Measurements from ENCODE around the gene SPATA22. TPM values are rescaled to one million over a fixed set of nuclear protein-coding genes. Genes with fewer than 3 reads are reported as not detected.
A peak's percentile ranks its signal among the peaks of the same experiment; 100 is the strongest.

The SPATA22 gene
- total RNA-seq, 1 donor from 2014 or later = not detected

DNA sequence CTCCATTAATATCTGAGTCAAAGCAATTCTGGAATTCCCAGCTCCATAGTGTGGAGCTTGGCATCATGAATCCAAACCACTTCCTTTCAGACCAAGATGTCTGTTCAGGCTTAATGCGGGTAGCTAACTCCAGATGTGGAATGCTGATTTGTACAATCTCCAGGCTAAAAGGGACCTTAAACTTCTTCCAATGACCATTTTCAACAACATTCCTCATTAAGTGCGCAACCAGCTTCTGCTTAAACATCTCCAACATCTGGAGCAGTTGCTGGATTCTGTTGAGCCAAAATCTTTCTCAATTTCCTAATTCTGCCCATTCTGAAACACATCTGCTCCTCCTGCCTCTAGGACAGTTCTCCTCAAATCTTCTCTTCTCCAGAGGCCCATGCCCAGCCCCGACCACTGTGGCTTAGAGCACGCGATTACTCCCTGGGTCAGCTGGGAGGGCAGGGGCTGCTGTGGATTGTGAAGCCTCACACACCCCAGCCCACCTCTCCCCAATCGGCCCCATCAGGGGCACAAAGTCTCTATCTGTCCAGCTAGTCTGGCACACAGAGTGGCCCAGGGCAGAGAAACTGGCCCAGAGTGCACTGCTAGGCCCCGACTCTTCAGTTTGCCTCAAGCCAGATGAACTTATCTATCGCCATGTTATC, 40.4 kb upstream of the SPATA22 start:
- peaks cover 2% of the 10 kb centered on the region for H3K36me3 Mint-ChIP-seq (ENCODE audit: low read depth, unreplicated experiment)
- Histone ChIP-seq H3K9ac (ENCODE audit: low read length) (no peak overlapping the region), H3K27ac (ENCODE audit: low read depth, low read length) (no peak overlapping the region), H2AFZ (ENCODE audit: low read depth, low read length) (no peak overlapping the region), H3K4me3 (ENCODE audit: insufficient read depth, low read depth, low read length) (no peak overlapping the region), H3K4me2 (ENCODE audit: low read length) (no peak overlapping the region), H4K20me1 (ENCODE audit: insufficient read depth, low read length) (no peaks in the 10 kb centered on the region), H3K36me3 (ENCODE audit: insufficient read depth, low read length) (no peaks in the 10 kb centered on the region), H3K4me1 (ENCODE audit: insufficient read depth, low read length) (no peaks in the 10 kb centered on the region), H3K79me2 (ENCODE audit: insufficient read depth, low read length) (no peaks in the 10 kb centered on the region), H3K27me3 (ENCODE audit: insufficient read depth, low read length) (no peaks in the 10 kb centered on the region), H3K9me3 (ENCODE audit: insufficient read depth, low read depth, low read length) (no peaks in the 10 kb centered on the region)
- no peak for DNase-seq (ENCODE audit: low read depth)
- peaks cover 12% of the 10 kb centered on the region for H3K4me1 Mint-ChIP-seq (ENCODE audit: low read depth, unreplicated experiment)
- peak overlapping the region; percentile 45 for H3K27ac Mint-ChIP-seq (ENCODE audit: unreplicated experiment)
- TF ChIP-seq, protein P1, sequence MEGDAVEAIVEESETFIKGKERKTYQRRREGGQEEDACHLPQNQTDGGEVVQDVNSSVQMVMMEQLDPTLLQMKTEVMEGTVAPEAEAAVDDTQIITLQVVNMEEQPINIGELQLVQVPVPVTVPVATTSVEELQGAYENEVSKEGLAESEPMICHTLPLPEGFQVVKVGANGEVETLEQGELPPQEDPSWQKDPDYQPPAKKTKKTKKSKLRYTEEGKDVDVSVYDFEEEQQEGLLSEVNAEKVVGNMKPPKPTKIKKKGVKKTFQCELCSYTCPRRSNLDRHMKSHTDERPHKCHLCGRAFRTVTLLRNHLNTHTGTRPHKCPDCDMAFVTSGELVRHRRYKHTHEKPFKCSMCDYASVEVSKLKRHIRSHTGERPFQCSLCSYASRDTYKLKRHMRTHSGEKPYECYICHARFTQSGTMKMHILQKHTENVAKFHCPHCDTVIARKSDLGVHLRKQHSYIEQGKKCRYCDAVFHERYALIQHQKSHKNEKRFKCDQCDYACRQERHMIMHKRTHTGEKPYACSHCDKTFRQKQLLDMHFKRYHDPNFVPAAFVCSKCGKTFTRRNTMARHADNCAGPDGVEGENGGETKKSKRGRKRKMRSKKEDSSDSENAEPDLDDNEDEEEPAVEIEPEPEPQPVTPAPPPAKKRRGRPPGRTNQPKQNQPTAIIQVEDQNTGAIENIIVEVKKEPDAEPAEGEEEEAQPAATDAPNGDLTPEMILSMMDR (IDR thresholded peaks at IDR 0.05; ENCODE audit: insufficient read depth, low read depth, low read length) = no peak
- TF ChIP-seq EZH2 (IDR thresholded peaks at IDR 0.05; ENCODE audit: insufficient read depth, low read length) = no peak
- no peak overlapping the region for H3K4me3 Mint-ChIP-seq (ENCODE audit: unreplicated experiment)
- no peak for FAIRE-seq
- peaks cover 8% of the 10 kb centered on the region for H3K27me3 Mint-ChIP-seq (ENCODE audit: low read depth, unreplicated experiment)
- H3K9me3 Mint-ChIP-seq (ENCODE audit: unreplicated experiment) = peaks cover 8% of the 10 kb centered on the region

DNA sequence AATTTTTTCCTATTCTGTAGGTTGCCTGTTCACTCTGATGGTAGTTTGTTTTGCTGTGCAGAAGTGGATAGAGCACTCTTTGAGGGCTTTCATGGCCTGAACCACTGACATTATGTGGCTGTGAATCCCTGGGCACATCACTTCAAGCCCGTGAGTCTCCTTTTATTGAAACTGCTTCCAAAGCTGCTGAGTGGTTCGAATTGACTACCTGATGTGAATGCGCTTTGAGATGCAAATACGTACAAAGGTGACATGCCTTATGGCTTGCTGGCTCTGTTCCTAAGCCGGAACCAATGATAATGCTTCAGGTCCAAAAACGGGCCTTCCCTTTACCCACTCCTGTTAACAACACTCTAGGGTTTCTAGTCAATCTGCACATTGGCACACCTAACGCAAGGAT, 38.5 kb upstream of the SPATA22 start:
- no peaks in the 10 kb centered on the region for H3K36me3 ChIP-seq (ENCODE audit: insufficient read depth, low read length)
- Mint-ChIP-seq H3K4me1 (ENCODE audit: low read depth, unreplicated experiment) (peaks cover 12% of the 10 kb centered on the region), H3K36me3 (ENCODE audit: low read depth, unreplicated experiment) (peaks cover under 1% of the 10 kb centered on the region), H3K27ac (ENCODE audit: unreplicated experiment) (no peak overlapping the region), H3K4me3 (ENCODE audit: unreplicated experiment) (no peak overlapping the region), H3K27me3 (ENCODE audit: low read depth, unreplicated experiment) (peaks cover 2% of the 10 kb centered on the region), H3K9me3 (ENCODE audit: unreplicated experiment) (peaks cover 8% of the 10 kb centered on the region)
- H3K9me3 ChIP-seq (ENCODE audit: insufficient read depth, low read depth, low read length) = no peaks in the 10 kb centered on the region
- H3K4me2 ChIP-seq (ENCODE audit: low read length) = no peak overlapping the region
- no peak overlapping the region for H3K9ac ChIP-seq (ENCODE audit: low read length)
- no peaks in the 10 kb centered on the region for H3K27me3 ChIP-seq (ENCODE audit: insufficient read depth, low read length)
- TF ChIP-seq EZH2 (IDR thresholded peaks at IDR 0.05; ENCODE audit: insufficient read depth, low read length) = no peak
- TF ChIP-seq, protein P1 (IDR thresholded peaks at IDR 0.05; ENCODE audit: insufficient read depth, low read depth, low read length) = no peak
- H3K4me3 ChIP-seq (ENCODE audit: insufficient read depth, low read depth, low read length) = no peak overlapping the region
- no peaks in the 10 kb centered on the region for H3K4me1 ChIP-seq (ENCODE audit: insufficient read depth, low read length)
- H3K27ac ChIP-seq (ENCODE audit: low read depth, low read length) = no peak overlapping the region
- no peak for DNase-seq (ENCODE audit: low read depth)
- H2AFZ ChIP-seq (ENCODE audit: low read depth, low read length) = no peak overlapping the region
- no peaks in the 10 kb centered on the region for H3K79me2 ChIP-seq (ENCODE audit: insufficient read depth, low read length)
- FAIRE-seq = no peak
- no peaks in the 10 kb centered on the region for H4K20me1 ChIP-seq (ENCODE audit: insufficient read depth, low read length)

DNA sequence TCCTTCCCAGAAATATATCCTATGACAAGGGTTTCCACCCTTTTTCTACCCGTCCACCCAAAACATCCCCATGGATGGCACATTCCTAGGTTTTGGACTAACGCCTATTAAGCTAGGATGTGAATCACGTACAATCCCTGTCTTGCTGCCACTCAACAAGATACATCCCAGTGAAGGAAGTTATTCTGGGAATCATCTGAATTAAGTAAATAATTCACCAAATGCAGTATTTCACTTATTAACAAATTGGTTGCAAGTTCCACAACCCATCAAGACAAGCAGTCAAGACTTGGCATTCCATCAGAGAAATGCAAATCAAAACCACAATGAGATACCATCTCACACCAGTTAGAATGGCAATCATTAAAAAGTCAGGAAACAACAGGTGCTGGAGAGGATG, 36.2 kb upstream of the SPATA22 start:
- DNase-seq (ENCODE audit: low read depth) = no peak
- peaks cover 5% of the 10 kb centered on the region for H3K9me3 Mint-ChIP-seq (ENCODE audit: unreplicated experiment)
- H3K4me3 ChIP-seq (ENCODE audit: insufficient read depth, low read depth, low read length) = no peak overlapping the region
- TF ChIP-seq, protein P1 (IDR thresholded peaks at IDR 0.05; ENCODE audit: insufficient read depth, low read depth, low read length) = no peak
- TF ChIP-seq EZH2 (IDR thresholded peaks at IDR 0.05; ENCODE audit: insufficient read depth, low read length) = no peak
- H4K20me1 ChIP-seq (ENCODE audit: insufficient read depth, low read length) = no peaks in the 10 kb centered on the region
- H2AFZ ChIP-seq (ENCODE audit: low read depth, low read length) = no peak overlapping the region
- H3K4me3 Mint-ChIP-seq (ENCODE audit: unreplicated experiment) = no peak overlapping the region
- H3K27me3 ChIP-seq (ENCODE audit: insufficient read depth, low read length) = no peaks in the 10 kb centered on the region
- no peak overlapping the region for H3K4me2 ChIP-seq (ENCODE audit: low read length)
- H3K36me3 Mint-ChIP-seq (ENCODE audit: low read depth, unreplicated experiment) = no peaks in the 10 kb centered on the region
- no peaks in the 10 kb centered on the region for H3K36me3 ChIP-seq (ENCODE audit: insufficient read depth, low read length)
- H3K4me1 Mint-ChIP-seq (ENCODE audit: low read depth, unreplicated experiment) = peaks cover 5% of the 10 kb centered on the region
- no peak overlapping the region for H3K27ac Mint-ChIP-seq (ENCODE audit: unreplicated experiment)
- no peaks in the 10 kb centered on the region for H3K9me3 ChIP-seq (ENCODE audit: insufficient read depth, low read depth, low read length)
- H3K27ac ChIP-seq (ENCODE audit: low read depth, low read length) = no peak overlapping the region
- H3K27me3 Mint-ChIP-seq (ENCODE audit: low read depth, unreplicated experiment) = no peaks in the 10 kb centered on the region
- no peak for FAIRE-seq
- H3K79me2 ChIP-seq (ENCODE audit: insufficient read depth, low read length) = no peaks in the 10 kb centered on the region
- H3K9ac ChIP-seq (ENCODE audit: low read length) = no peak overlapping the region
- H3K4me1 ChIP-seq (ENCODE audit: insufficient read depth, low read length) = no peaks in the 10 kb centered on the region

Data from astrocyte (in vitro differentiated cells and primary cell).